Activated naive CD8-positive, alpha-beta T cell treated with anti-CD3 and anti-CD28 coated beads, Interleukin-2, amount 10 ng/mL, durations not matched to agents 7 days and 5 days (primary cell): Measurements from ENCODE around the gene HBA2. TPM values are rescaled to one million over a fixed set of nuclear protein-coding genes. Genes with fewer than 3 reads are reported as not detected.
"Not testable (repeated sequence)": the region's sequence is repeated elsewhere in the genome, so short reads cannot be mapped to it uniquely, and the experiment has no call there.

Source experiments
- ATAC-seq: fragments of 150-1000 bp; cut with Tn5 transposase; one replicate; pipeline ENCODE4 v1.10.0; 2021; ENCODE audit warnings: low read depth, moderate library complexity
- POLR2A ChIA-PET: fragments of 350-600 bp; sonication (Branson Sonifier 250); formaldehyde crosslinking; loops from one replicate; lab custom pipeline; 2021; ENCODE audit warnings: antibody characterized with exemption; lab: Charles Lee
- DNase-seq: peaks from one replicate; pipeline ENCODE4 v3.0.0; 2021
- H3K27ac Mint-ChIP-seq: one replicate; pipeline ENCODE4 v1.8.0; 2022; ENCODE audit warnings: mild to moderate bottlenecking, mixed read lengths
- H3K27me3 Mint-ChIP-seq: one replicate; pipeline ENCODE4 v1.8.0; 2022; ENCODE audit warnings: mild to moderate bottlenecking, moderate library complexity, mixed read lengths
- H3K36me3 Mint-ChIP-seq: one replicate; pipeline ENCODE4 v1.8.0; 2021; ENCODE audit warnings: mild to moderate bottlenecking, mixed read lengths
- H3K4me1 Mint-ChIP-seq: one replicate; pipeline ENCODE4 v1.8.0; 2021; ENCODE audit warnings: mixed read lengths
- H3K4me3 Mint-ChIP-seq: one replicate; pipeline ENCODE4 v1.8.0; 2022; ENCODE audit warnings: mild to moderate bottlenecking, moderate library complexity, mixed read lengths
- H3K9me3 Mint-ChIP-seq: one replicate; pipeline ENCODE4 v1.8.0; 2021; ENCODE audit warnings: mixed read lengths
- total RNA-seq, 2 experiments: library from RNA; stranded (reverse); gene quantifications; one replicate each; pipeline ENCODE4 v1.2.3, GENCODE V29; 2021

The HBA2 gene
- total RNA-seq, 2 experiments from 2014 or later, result not detected

DNA sequence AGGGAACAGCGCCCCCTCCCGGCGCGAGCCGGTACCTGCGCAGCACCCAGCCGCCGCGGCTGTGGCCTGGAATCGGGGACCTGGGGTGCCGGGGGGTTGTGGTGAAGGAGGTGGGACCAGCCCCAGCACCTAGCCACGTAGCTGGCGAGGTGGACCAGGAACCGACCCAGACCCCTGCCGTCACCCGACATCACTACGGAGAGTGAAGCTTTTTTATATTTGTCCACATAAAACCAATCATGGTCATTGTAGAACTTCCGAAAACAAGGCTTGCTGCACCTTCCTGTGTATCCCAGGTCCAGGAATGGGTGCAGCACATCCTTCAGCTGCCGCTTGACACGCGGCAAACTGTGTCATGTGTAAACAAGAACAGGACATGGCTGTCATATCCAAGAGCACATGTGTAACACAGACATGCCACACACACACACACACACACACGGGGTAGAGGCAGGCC lies 8.9 kb downstream of the HBA2 start:
- H3K36me3 Mint-ChIP-seq, result peaks cover 3% of the 10 kb centered on the region
- H3K4me1 Mint-ChIP-seq, result no peaks in the 10 kb centered on the region
- ATAC-seq (no peak), DNase-seq (no peak)
- no peak overlapping the region for H3K27ac Mint-ChIP-seq
- H3K4me3 Mint-ChIP-seq, result no peak overlapping the region
- peaks cover 28% of the 10 kb centered on the region for H3K27me3 Mint-ChIP-seq
- no peaks in the 10 kb centered on the region for H3K9me3 Mint-ChIP-seq
- POLR2A ChIA-PET, result interaction anchor here (0.5 to 0.7 kb wide), 2 partner anchors 56 to 60 kb away, joined by 4 read pairs; no protein-coding TSS in a partner anchor

DNA sequence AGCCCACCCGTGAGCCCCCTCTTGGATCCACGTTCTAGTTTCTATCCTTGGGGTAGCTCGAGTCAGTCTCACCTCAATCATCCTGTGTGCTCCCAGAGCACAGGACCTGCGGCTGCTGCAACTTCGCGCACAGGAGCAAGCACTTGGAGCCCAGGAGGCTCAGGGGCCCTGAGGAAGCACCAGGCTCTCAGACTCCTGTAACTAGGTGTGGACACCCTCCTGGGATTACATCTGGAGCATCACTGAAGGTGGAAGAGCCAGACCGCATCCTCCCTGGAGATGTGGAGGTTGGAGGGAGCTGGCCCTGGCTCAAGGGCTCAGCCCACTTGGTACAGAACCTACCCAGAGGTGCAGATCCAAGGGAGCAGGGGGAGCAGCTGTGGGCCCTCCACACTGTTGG lies 10.3 kb downstream of the HBA2 start:
- ATAC-seq, result no peak

DNA sequence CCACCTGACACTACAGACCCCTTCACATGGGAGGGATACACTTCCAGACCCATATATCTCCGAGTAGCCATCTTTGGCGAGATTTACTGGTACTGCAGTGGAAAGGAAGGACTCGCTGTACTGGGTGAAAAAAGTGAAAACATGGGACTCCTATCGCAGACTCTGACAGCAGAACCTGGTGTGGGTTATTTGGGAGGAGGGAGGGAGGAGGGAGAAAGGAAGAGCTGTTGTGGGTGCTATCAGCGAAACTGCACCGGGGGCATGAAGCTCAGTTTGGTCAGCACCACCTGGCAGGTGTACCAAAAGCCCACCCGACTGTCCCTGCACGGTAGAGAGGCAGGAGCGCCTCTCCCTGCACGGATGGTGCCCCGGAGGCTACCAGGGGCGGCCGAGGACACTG lies 12.5 kb downstream of the HBA2 start:
- ATAC-seq, result no peak

More for the DNA sequence above, 10.3 kb downstream of the HBA2 start:
- POLR2A ChIA-PET, result interaction anchor here (1.4 kb wide), 1 partner anchor 45 kb away, joined by 3 read pairs; the partner anchor contains the start of gene NPRL3
- no peak overlapping the region for H3K27ac Mint-ChIP-seq
- H3K4me1 Mint-ChIP-seq, result no peaks in the 10 kb centered on the region
- DNase-seq, result no peak
- H3K36me3 Mint-ChIP-seq, result peaks cover 4% of the 10 kb centered on the region
- H3K4me3 Mint-ChIP-seq, result no peak overlapping the region
- H3K9me3 Mint-ChIP-seq, result no peaks in the 10 kb centered on the region
- H3K27me3 Mint-ChIP-seq, result peaks cover 20% of the 10 kb centered on the region

DNA sequence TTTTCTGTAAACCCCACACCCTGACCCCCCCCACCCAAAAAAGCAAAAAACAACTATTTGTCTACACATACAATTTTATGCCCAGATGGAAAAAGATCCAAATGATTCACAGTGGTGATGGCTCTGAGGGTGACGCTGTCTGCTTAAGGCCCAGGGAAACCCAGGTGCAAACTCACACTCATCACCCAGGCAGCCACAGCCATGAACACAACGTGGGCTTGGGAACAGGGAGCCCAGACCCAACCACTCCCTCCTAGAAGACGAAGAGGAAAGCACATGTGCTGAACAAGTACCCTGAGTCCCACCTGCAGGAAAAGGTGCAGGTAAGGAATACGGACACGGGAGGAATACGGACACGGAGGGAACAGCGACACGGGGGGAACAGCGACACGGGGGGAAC lies 13.0 kb downstream of the HBA2 start:
- no peaks in the 10 kb centered on the region for H3K9me3 Mint-ChIP-seq
- H3K4me1 Mint-ChIP-seq, result peaks cover 5% of the 10 kb centered on the region
- H3K4me3 Mint-ChIP-seq, result no peak overlapping the region
- DNase-seq (no peak), ATAC-seq (no peak)
- H3K27me3 Mint-ChIP-seq, result no peaks in the 10 kb centered on the region
- H3K36me3 Mint-ChIP-seq, result peaks cover 8% of the 10 kb centered on the region
- no peak overlapping the region for H3K27ac Mint-ChIP-seq
- POLR2A ChIA-PET, result no interaction called here

More for the DNA sequence above, 12.5 kb downstream of the HBA2 start:
- no peak overlapping the region for H3K27ac Mint-ChIP-seq
- H3K9me3 Mint-ChIP-seq, result no peaks in the 10 kb centered on the region
- POLR2A ChIA-PET, result no interaction called here
- DNase-seq, result no peak
- peaks cover 5% of the 10 kb centered on the region for H3K4me1 Mint-ChIP-seq
- peaks cover 8% of the 10 kb centered on the region for H3K36me3 Mint-ChIP-seq
- no peaks in the 10 kb centered on the region for H3K27me3 Mint-ChIP-seq
- no peak overlapping the region for H3K4me3 Mint-ChIP-seq

DNA sequence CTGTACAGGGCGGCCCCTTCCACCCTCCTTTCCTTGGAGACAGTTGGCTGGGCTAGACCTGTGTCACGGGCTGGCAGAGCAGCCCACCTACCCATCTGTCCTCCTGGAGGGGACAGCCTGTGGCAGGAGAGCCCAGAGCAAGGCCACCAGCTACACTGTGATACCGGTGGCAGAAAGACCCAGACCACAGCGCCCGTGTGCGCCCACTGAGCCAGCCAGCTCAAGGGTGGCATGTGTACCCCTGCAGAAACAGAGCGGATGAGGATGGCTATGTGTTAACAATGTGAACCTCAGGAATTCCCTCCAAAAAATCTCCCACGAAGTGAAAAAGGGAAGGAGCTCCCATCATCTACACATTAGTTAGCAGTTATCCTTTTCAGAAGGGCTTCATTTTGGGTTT lies 14.7 kb downstream of the HBA2 start:
- Mint-ChIP-seq H3K27me3 (no peaks in the 10 kb centered on the region), H3K4me3 (no peak overlapping the region), H3K9me3 (no peaks in the 10 kb centered on the region), H3K4me1 (peaks cover 5% of the 10 kb centered on the region), H3K36me3 (peaks cover 12% of the 10 kb centered on the region), H3K27ac (no peak overlapping the region)
- ATAC-seq (no peak), DNase-seq (no peak)
- POLR2A ChIA-PET, result no interaction called here

GRCh38 chr16:188674-189073 lies 16.0 kb downstream of the HBA2 start:
- POLR2A ChIA-PET, result interaction anchor here (1.2 kb wide), 1 partner anchor 39 kb away, joined by 3 read pairs; no protein-coding TSS in a partner anchor
- peak overlapping the region; percentile 56 for H3K27ac Mint-ChIP-seq
- ATAC-seq (peak; percentile 92), DNase-seq (no peak)
- peaks cover 5% of the 10 kb centered on the region for H3K4me1 Mint-ChIP-seq
- peaks cover 13% of the 10 kb centered on the region for H3K36me3 Mint-ChIP-seq
- no peak overlapping the region for H3K4me3 Mint-ChIP-seq
- H3K27me3 Mint-ChIP-seq, result no peaks in the 10 kb centered on the region
- no peaks in the 10 kb centered on the region for H3K9me3 Mint-ChIP-seq

DNA sequence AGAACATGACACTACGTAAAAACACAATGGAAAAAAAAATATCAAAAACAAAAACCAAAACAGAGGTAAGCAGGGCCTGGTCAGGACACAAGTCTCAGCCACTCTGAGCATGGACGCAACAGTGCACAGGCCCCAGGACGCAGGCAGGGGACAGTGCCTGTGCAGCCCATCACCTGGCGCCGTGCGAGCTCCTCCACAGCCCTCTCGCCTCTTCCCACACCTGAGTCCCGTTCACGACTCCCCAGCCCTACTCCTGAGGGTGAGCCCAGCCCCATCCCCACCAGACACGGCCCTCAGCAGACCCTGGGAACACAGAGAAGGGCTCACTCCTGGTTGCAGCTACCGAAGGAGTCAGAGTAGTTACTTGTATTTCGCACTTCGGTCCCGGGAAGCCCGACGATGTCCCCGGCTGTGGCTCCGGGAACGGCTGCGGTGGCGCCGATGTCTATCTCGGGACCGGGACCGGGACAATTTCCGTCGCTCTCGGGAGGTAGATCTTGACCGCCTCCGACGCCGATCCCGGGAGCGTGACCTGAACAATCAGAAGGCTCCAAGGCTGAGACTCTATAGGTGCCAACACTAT lies 17.0 kb downstream of the HBA2 start:
- Mint-ChIP-seq H3K27me3 (no peaks in the 10 kb centered on the region), H3K4me3 (no peak overlapping the region), H3K27ac (no peak overlapping the region), H3K36me3 (peaks cover 13% of the 10 kb centered on the region), H3K4me1 (peaks cover 5% of the 10 kb centered on the region), H3K9me3 (no peaks in the 10 kb centered on the region)
- no peak for DNase-seq
- no peak for ATAC-seq
- POLR2A ChIA-PET, result interaction anchor here (1.2 kb wide), 1 partner anchor 38 kb away, joined by 3 read pairs; no protein-coding TSS in a partner anchor

- Mint-ChIP-seq H3K9me3 (no peaks in the 10 kb centered on the region), H3K4me3 (no peak overlapping the region), H3K36me3 (peaks cover 12% of the 10 kb centered on the region), H3K4me1 (peaks cover 5% of the 10 kb centered on the region), H3K27me3 (no peaks in the 10 kb centered on the region), H3K27ac (no peak overlapping the region)
- no peak for DNase-seq
- ATAC-seq, result no peak
- POLR2A ChIA-PET, result no interaction called here
These were observed 19.2 kb downstream of the HBA2 start for GRCh38 chr16:191831-192230.

- no peaks in the 10 kb centered on the region for H3K27me3 Mint-ChIP-seq
- no peaks in the 10 kb centered on the region for H3K9me3 Mint-ChIP-seq
- H3K27ac Mint-ChIP-seq, result no peak overlapping the region
- no peak for ATAC-seq
- POLR2A ChIA-PET, result interaction anchor here (0.7 kb wide), 2 partner anchors 67 to 259 kb away, joined by 3 read pairs; no protein-coding TSS in a partner anchor
- no peak overlapping the region for H3K4me3 Mint-ChIP-seq
- peaks cover 5% of the 10 kb centered on the region for H3K4me1 Mint-ChIP-seq
- no peak for DNase-seq
- peaks cover 10% of the 10 kb centered on the region for H3K36me3 Mint-ChIP-seq
These were observed 20.0 kb downstream of the HBA2 start for GRCh38 chr16:192686-193085.

DNA sequence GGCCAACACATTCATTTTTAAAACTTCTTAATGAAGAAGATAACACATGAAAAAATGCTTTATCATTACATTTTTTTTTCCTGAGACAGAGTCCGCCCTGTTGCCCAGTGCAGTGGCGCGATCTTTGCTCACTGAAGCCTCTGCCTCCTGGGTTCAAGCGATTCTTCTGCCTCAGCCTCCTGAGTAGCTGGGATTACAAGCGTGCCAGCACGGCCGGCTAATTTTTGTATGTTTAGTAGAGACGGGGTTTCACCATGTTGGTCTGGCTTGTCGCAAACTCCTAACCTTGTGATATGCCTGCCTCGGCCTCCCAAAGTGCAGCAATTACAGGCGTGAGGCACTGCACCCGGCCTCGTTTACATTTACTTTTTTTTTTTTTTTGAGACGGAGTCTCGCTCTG lies 20.8 kb downstream of the HBA2 start:
- H3K4me3 Mint-ChIP-seq, result no peak overlapping the region
- no peaks in the 10 kb centered on the region for H3K27me3 Mint-ChIP-seq
- H3K9me3 Mint-ChIP-seq, result no peaks in the 10 kb centered on the region
- DNase-seq (no peak), ATAC-seq (no peak)
- H3K36me3 Mint-ChIP-seq, result peaks cover 10% of the 10 kb centered on the region
- H3K27ac Mint-ChIP-seq, result no peak overlapping the region
- peaks cover 5% of the 10 kb centered on the region for H3K4me1 Mint-ChIP-seq
- POLR2A ChIA-PET, result interaction anchor here (0.7 kb wide), 1 partner anchor 112 kb away, joined by 3 read pairs; no protein-coding TSS in a partner anchor

- POLR2A ChIA-PET, result no interaction called here
- Mint-ChIP-seq H3K36me3 (peaks cover 6% of the 10 kb centered on the region), H3K9me3 (no peaks in the 10 kb centered on the region)
These were observed 21.8 kb downstream of the HBA2 start for GRCh38 chr16:194516-194915.

DNA sequence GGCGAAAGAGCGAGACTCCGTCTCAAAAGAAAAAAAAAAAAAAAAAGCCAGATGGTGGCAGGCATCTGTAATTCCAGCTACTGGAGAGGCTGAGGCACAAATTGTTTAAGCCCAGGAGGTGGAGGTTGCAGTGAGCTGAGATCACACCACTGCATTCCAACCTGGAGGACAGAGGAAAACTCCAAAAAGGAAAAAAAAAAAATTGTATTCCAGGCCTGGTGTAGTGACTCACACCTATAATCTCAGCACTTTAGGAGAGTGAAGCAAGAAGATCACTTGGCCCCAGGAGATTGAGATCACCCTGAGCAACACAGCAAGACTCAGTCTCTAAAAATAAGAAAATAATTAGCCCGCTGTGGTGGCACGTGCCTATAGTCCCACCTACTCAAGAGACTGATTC lies 27.7 kb downstream of the HBA2 start:
- Mint-ChIP-seq H3K27me3 (no peaks in the 10 kb centered on the region), H3K9me3 (no peaks in the 10 kb centered on the region), H3K27ac (no peak overlapping the region), H3K36me3 (peaks cover 14% of the 10 kb centered on the region), H3K4me3 (no peak overlapping the region), H3K4me1 (peaks cover 1% of the 10 kb centered on the region)
- ATAC-seq (no peak), DNase-seq (no peak)
- POLR2A ChIA-PET, result interaction anchor here (0.7 kb wide), 1 partner anchor 42 kb away, joined by 5 read pairs; no protein-coding TSS in a partner anchor

More at GRCh38 chr16:194516-194915, 21.8 kb downstream of the HBA2 start:
- DNase-seq (no peak), ATAC-seq (no peak)
- Mint-ChIP-seq H3K4me1 (no peaks in the 10 kb centered on the region), H3K4me3 (no peak overlapping the region), H3K27me3 (no peaks in the 10 kb centered on the region), H3K27ac (no peak overlapping the region)

- peaks cover 10% of the 10 kb centered on the region for H3K4me1 Mint-ChIP-seq
- DNase-seq (no peak), ATAC-seq (no peak)
- no peaks in the 10 kb centered on the region for H3K27me3 Mint-ChIP-seq
- no peak overlapping the region for H3K4me3 Mint-ChIP-seq
- POLR2A ChIA-PET, result no interaction called here
- no peak overlapping the region for H3K27ac Mint-ChIP-seq
- H3K9me3 Mint-ChIP-seq, result no peaks in the 10 kb centered on the region
- peaks cover 24% of the 10 kb centered on the region for H3K36me3 Mint-ChIP-seq
These were observed 30.6 kb downstream of the HBA2 start for GRCh38 chr16:203246-203645.

DNA sequence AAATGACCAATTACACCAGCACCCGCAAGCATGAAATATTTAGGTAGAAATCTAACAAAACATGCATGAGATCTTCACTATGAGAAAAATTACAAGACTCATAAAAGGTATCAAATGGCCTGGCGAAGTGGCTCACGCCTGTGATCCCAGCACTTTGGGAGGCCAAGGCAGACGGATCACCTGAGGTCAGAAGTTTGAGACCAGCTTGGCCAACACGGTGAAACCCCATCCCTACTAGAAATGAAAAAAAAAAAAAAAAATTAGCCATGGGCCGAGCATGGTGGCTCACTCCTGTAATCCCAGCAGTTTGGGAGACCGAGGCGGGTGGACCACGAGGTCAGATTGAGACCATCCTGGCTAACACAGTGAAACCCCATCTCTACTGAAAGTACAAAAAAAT lies 31.4 kb downstream of the HBA2 start:
- peaks cover 24% of the 10 kb centered on the region for H3K36me3 Mint-ChIP-seq
- DNase-seq, H3K27ac Mint-ChIP-seq, H3K27me3 Mint-ChIP-seq, H3K9me3 Mint-ChIP-seq, POLR2A ChIA-PET, H3K4me1 Mint-ChIP-seq, ATAC-seq, H3K4me3 Mint-ChIP-seq: not testable (repeated sequence)
